MV-4-11 (cell line): ENCODE results near the gene EML1.
A peak's percentile ranks its signal among the peaks of the same experiment; 100 is the strongest.

Source experiments
- DNase-seq: peaks from one replicate; lab custom pipeline; 2025; lab: John Stamatoyannopoulos, UW

Gene EML1

DNA sequence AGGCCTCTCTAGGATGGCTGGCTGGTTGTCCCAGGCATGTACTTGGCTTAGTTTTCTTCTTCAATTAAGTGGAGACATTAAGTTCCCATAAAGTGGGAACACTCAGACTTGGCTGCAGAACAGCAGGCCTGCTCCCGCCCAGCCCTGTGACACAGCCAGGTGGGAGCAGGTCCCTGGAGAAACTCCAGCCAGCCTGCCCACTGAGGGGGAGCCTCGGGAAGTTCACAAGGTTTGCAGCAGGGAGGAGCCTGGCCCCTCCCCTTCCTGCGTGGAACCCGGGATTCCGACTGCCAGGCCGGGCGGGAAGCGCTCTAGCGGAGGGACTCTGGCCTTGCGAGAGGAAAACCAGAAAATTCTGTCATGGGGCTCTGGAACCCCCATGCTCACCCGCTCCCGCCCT is 173.7 kb downstream of the EML1 start:
- no peak for DNase-seq

DNA sequence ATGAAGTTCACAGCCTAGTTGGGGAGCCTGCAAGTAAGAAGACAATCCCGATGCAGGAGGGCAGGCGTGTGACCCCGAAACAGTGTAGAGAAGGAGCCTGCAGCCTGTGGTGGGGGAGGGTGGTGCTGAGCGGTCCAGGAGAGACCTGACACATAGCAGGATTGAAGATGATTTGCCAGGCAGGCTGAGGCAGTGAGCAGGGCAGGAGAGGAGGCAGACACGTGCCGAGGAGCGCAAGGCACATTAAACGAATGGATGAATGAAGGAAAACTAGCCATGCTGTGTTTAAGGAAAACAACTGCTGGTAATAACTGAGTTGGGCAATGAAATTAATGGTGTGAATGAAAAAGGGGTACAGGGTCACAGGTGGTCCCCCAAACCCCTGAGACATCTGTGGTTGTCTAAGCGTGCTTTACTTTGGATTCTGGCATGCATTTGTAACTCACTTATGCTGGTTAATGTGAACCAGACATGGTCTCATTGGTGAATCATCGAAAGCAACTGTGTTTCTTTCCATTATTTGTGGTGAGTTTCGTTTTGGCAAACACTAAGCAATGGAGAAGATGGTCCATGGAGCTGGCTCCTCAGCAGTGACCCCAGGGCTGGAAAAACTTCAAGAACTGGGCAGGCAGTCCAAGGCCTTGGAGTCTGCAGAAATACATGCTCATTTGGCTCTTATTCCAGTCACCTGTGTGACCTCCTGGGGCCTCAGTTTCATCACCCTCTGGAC is 175.1 kb downstream of the EML1 start:
- DNase-seq = peak; percentile 48

DNA sequence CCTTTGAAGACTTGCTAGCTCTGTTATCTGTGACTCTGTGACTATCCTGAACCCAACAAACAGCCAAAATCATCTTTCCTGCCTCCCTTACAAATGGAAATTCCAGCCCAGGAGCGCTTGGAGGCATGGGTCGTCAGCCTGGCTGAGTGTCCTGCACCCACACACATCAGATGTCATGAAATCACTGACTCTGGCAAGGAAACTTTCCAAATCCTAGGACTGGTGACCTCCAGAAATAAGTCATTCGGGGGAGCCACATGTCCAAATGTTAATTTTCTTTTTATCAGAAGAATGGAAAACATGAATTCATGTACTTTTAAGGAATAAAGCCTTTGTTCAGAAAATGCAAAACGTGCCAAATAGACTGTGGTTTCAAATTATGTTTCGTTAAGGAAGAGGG is 175.7 kb downstream of the EML1 start:
- no peak for DNase-seq

DNA sequence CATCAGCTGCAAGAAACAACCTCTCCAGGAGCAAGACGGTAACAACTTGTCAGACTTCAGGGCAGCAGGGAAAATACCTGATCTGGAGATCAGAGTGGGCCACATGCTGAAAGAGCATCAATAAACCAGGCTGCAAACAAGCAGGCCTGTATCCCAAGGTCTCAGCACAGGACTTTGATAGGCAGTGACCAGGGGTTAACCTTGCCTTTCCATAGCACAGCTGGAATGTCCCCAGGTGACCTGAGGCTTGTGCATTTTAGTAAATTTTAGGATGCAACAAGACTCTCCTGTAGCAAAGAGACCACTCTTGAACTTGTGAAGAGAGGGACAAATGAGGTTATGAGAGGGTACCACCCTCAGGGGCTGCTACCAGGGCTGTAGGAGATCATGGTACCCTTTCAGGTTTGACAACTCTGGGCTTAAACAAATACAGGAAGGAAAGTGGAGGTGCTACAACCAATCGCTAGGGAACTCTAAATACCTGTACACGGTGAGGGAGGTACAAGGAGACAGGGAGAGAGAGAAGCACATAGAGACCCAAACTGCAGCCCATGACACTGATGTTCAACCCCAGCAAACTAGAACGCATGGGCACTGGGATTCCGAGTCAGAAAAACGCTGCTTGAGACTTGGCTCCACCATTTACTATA is 176.6 kb downstream of the EML1 start:
- DNase-seq = no peak

DNA sequence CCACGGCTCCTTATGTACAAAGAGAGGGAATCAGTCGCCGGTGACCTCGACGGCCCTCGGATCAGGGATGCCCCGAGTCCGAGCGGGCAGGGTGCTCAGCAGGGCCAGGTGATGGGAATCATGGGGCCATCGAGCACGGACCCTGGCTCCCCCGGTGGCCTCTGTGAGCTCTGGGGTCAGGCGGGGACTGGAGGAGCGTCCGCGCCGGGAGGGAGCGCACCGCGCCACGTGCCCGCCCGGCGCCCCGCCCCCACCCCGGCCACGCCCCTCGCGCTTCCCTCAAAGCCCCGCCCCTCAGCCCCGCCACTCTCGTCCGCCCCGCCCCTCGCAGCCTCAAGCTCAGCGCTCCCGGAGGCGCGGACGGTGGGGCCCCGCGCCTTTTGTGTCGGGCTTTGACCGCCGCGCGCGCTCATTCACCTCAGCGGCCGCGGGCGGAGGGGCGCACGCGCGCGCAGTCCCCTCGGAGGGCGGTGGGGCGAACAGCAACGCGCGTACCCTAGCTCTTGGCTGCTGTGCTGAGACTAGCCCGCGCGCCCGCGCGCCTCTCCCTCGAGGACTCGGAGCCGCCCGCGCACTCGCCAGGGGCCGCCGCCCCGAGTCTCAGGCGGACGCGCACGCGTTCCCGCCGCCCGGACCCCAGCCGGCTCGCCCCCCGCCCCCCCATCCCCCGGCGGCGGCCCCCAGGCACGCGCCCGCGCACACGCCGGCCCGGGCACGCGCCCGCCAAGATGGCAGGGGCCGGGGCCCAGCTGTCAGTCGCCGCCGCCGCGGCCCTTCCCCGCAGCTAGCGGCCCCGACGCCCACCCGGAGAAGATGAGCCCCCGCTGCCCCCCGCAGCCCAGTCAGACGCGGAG is 178.1 kb downstream of the EML1 start:
- peak; percentile 64 for DNase-seq

DNA sequence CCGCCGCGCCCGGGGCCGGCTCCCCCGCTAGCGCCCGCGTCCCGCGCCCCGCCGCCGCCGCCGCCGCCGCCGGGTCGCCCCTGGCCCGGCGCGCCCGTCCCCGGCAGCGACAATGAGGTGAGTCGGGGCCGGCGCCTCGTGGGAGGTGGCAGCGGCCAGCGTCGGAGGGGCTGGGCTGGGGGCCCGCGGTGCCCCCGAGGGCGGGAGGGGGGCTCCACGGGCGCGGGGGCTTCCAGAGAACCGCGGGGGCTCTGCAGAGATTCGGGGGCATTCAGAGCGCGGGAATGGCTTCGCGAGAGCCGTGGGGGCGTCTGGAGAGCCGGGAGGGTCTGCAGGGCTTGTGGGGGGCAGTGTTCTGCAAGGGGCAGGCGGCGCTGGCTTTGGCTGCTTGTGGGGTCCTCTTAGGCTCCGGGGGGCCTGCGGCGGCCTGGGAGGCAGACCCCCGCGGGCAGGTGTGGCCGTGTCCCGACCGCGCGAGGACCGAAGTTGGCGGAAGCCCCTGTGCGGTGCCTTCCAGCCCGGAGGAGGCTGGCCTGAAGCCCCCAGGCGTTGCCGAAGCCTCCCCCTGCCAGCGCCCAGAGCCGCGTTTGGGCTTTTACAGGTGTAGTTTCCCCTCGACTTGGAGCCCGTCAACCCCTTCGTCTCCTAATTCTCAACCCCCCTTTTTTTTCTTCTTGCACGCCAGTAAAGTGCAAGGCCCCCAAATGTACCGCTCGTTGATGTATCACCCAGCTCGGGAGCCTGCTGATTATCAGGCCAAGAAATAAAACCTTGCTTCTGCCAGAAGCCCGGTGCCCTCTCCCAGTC is 178.9 kb downstream of the EML1 start:
- DNase-seq = no peak

DNA sequence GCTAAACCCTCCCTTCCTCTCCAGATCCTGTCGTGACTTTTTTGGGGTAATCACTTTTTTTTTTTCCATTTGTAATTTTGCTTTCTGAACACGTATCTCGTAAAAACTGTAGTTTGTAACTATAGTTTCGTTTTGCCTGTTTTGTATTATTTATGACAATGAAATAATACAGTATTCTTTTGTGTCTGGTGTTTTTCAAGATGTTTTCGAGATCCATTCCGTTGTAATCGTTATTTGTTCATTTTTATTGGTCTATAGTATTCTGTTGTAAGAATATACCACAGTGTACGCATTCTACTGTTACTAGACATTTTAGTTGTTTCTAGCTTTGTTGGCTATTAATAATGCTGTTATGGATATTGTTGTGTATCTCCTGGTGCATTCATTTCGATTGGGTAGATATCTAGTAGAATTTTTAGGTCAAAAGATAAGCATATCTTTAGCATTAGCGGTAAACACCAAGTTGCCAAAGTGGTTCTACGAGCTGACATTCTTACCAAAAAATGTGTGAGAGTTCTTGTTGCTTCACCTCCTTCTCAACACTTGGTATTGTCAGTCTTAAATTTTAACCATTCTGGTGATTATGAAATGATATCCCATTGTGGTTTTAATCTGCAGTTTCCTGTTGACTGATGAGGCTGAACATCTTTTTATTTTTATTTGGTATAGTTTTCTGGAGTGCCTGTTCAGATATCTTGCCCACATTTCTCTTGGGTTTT is 179.7 kb downstream of the EML1 start:
- DNase-seq = peak; percentile 19

DNA sequence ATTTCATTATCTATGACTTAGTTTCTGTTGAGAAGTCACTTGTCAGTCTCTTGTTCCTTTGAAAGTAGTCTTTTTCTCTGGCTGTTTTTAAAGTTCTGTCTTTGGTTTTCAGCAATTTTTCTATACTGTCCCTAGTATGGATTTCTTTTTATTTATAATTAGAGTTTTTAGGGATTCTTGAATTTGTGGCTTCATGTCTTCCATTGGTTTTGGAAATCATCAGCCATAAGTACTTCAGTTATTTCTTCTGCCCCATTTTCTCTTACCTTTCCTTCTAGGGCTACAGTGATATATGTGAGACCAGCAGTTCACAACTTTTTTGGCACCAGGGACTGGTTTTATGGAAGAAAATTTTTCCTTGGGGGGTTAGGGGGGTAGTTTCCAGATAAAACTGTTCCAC is 182.0 kb downstream of the EML1 start:
- no peak for DNase-seq

DNA sequence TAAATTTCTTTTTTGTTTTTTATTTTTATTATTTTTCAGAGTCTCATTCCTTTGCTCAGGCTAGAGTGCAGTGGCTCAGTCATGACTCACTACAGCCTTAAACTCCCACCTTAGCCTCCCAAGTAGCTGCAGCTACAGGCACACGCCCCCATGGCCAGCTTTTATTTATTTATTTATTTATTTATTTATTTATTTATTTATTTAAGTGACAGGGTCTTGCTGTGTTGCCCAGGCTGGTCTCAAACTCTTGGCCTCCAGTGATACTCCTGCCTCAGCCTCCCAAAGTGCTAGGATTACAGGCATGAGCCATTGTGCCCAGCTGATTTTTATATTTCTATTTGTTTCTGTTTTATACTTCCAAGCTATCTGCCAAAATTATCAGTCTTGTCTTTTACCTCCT is 182.8 kb downstream of the EML1 start:
- no peak for DNase-seq

DNA sequence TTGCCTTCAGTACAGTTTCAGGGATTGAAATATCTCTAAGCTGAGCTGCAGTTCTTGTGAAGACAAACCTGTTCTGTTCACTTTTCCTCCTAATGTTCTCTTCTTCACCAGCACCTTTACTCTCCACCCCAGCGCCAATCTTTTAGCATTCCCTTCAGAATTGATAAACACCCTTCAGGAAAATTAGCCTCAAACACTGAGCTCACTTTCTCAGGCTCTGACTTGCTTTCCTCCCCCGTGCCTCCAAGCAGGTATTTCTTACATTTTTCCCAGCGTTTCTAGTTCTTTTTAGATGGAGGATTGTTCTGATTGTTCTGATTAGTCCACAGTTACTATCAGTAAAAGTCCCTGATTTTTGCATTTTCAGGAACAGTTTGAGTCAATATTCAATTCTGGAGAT is 183.5 kb downstream of the EML1 start:
- DNase-seq = no peak

DNA sequence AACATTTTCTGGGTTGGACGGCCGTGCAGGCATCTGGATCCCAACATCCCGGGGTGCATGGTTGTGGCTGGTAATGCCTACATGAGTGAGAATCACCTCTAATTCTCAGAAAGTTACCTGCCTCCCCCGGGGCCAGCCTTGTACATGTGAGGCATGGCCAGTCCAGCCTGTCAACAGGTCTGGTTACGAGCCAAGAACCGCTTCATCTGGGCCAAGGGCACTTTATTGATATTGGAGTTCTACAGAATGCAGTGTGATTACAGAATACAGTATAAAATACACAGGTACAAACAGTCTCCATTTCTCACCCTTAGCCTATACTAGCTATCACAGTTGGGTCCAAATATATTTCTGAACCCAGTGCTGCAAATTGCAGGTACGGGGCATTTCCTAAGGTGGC is 187.1 kb downstream of the EML1 start:
- DNase-seq = no peak

DNA sequence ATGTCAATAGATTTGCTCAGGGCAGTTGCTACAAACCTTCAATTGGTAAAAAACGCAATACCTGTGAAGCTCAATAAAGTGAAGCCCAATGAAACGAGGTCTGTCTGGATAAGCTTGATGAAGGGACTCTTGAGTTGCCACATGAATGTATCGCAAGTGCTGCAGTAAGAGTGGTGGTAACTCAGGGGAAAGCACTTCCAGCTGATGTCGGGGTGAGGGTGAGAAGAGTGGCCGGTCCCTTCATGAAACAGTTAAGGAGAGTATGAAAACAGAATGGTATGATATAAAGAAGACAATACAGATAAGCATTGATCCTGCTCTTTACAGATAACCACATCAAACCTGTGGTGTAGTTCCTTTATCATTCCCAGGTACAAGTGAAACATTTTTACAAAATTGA is 188.6 kb downstream of the EML1 start:
- no peak for DNase-seq

DNA sequence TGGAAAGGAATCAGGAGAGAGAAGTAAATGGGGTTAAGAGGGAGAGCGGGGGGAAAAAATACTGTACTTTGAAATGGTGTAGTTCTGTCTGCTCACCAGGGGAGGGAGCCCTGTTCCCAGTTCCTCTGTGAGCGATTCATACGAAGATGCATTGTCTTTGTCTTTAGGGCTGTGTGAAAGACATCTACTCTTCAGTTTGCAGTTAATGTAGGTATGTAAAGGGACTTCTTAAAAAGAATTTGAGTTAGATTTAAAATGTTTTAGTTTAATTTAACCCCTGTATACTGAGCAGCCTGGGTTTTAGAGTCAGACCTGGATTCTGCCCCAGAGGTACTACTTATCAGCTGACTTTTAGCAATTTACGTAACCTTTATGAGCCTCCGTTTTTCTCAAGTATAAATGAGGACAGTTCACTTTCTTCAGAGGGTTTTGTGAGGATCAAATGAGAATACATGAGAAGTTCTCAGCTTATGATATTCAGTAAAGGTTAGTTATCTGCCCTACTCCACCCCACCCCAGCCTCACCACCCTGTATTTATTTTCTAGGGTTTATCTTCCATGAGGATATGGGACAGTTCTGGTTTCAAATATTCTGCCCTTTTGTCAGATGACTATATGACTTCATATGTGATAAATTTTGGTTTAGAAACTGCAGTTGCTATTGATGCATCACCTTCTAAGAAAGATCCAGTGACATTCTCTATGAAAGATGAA is 189.5 kb downstream of the EML1 start:
- peak; percentile 61 for DNase-seq

DNA sequence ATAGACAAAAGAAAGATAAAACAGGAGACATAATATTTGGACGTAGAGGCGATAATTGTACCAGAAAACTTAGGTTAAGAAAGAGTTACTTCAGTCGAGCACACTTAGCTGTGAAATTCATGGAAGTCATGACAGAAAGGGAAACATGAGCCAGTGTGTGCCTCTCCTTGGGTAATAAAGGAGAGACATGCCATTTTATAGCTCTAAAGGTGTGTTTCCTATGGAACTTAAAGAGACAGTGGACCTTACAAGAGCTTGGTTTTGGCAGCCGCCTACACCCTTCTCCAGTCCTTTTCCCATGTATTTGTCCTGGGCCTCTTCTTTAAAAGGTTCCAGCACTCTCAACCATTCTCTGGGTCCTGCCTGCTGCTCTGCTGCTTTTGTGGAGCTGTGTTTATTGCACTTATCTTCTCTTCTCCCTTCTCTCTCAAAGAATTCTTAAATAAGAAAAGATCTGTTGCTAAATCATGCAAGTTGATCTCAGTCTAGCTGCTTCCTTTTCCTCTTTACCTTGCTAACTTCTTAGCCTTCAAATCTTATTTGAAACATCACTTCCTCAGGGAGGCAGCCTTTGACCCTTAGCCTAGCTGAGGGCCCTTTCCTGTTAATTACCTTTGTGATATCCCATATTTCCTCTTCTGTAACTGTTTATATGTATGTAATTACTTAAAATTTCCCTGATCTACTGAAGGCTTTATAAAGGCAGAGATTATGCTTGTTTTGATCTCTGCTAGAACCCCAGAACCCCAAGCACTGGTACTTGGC is 190.2 kb downstream of the EML1 start:
- no peak for DNase-seq

DNA sequence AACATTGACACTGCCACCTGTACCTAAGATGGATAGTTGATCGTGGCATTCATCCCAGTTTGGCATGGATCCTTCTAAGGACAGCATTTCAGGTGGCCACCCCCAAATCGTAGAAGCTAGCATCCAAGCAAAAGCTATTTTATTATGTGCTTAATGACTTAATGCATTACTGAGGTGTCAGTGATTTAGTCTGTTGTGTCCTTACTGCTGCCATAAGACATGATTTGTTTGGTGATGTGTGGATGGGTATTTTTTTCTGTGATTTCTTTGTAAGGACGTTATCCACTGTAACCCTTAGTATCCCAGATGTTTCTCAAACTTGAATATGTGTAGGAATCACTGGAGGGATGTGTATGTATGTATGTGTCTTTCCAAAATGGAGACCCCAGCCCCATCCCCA is 190.8 kb downstream of the EML1 start:
- DNase-seq = no peak

DNA sequence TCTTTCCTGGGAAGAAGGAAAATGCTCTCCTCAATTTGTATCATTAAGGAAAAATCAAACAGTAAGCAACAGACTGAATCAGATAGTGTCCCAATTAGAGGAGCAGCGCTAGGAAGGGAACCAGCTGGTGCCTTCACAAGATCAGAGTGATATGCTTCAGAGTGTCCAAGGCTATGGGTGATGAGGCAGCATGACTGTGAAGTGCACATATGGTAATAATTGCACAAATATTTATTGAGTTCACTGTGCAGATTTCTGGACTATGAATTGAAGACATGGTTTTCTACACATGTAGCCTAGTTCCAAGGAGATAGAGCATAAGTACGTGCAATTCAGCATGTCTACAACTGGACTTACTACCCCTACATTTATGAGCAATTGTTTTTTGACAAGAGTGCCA is 193.2 kb downstream of the EML1 start:
- DNase-seq = no peak

DNA sequence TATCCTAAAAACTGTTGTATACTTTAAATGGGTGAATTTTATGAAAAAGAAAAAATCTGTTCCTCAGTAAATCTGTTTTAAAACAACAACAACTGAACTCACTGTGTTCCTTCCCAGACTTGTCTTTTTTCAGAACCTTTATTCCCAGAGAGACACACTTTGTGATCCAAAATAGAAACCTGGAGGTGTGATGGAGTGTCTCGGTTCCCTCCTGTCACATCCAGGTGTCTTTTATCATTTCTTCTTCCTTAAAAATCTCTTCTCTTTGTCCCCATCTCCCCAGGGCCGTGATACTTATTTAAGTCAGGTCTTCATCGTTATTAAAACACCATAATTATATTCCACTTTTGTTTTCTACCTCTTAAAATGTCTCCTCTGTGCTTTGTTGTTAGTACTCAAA is 195.8 kb downstream of the EML1 start:
- DNase-seq = no peak

DNA sequence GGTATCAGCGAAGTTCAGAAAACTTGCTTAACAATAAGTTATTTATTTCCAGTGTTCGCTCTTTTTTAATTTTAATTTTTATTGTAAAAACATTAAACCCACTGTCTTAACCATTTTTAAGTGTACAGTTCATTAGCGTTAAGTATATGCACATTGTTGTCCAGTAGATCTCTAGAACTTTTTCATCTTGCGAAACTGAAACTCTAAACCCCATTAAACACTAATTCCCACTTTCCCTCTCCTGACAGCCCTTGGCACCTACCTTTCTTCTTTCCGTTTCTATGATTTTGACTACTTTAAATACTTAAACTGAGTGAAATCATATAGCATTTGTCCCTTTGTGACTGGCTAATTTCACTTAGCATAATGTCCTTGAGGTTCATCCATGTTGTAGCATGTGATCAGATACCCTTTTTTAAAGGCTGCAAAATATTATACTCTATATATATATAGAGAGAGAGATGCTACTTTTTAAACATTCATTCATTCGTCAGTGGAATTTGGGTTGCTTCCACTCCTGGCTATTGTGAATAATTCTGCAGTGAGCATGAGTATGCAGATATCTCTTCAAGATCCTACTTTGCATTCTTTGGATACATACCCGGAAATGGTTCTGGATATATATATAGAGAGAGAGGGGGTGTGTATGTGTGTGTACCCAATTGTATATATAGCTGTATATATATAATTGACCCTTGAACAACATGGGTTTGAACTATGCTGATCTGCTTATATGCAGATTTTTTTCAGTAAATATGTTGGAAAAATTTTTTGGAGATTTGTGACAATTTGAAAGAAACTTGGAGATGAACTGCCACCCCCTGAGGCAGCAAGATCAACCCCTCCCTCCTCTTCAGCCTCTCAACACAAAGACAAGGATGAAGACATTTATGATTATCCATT is 197.3 kb downstream of the EML1 start:
- DNase-seq = no peak

DNA sequence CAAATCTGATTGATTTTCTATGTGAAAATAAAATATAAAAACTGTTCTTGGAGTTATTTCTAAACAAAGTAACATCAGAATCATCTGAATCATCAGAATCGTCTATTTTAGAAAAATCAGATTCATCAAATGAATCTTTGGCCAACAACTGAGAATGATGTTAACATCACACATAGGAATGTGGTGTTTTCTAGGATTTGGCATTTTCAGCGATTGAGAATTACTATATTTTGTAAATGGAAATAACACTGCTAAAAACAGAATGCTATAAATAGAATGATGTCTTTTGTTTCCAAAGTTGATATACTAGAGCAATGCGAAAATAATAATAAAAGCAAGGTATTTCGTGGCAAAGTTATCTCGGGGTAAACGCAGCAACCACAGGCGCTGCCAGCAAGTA is 198.1 kb downstream of the EML1 start:
- no peak for DNase-seq
